ENCODE data around the gene CLDN1.

The CLDN1 gene

DNA sequence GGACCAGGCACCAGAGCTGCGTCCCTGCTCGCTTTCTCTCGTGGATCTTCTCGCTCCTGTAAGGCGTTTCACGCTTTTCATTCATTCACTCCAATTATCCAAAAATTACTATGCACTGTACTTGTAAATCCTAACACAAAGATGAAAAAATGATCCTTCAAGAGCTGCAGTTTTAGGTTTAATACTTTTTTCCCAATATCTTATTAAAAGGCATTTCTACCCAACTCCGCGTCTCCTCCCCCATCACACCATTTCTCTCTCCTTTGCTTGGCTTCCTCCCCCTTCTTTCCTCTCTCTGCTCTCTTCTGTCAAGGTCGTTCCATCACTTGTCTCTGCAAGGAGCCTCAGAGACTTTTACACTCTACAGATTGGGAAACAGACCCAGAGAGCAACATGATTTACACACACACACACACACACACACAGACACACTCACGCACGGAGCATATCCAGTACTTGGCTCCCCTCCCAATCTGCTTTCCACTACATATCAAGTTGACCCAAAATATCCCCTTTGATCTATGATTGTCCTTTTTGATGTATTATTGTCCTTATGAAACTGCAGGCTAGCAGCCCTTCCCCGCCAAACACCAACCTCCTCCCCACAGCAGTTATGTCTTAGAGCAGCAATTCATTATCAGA lies 479 bp upstream of the CLDN1 start:
- peaks cover 8 to 15% (median 10%) of the 10 kb centered on the region in 11 experiments; a peak in 21 of 22 replicates for H3K9me3 ChIP-seq (replicated peaks in 1 of 11)
- H4K20me1 ChIP-seq, result no peaks in the 10 kb centered on the region
- no peak overlapping the region for H3K4me3 ChIP-seq
- peaks cover 0 to 15% (median 7%) of the 10 kb centered on the region in 10 experiments; a peak in 6 of 20 replicates for H3K4me1 ChIP-seq
- TF ChIP-seq Cebpa-rat (IDR thresholded peaks at IDR 0.05), result no peak
- H3K27ac ChIP-seq, result no peak overlapping the region
- no peak overlapping the region for H3K9ac ChIP-seq
- no peaks in the 10 kb centered on the region for H3K36me3 ChIP-seq
- no peaks in the 10 kb centered on the region for H3K27me3 ChIP-seq
- H3K4me2 ChIP-seq, result peak overlapping the region in 3 of 11 experiments; percentile 7 to 22 (median 11); a peak in 3 of 22 replicates

DNA sequence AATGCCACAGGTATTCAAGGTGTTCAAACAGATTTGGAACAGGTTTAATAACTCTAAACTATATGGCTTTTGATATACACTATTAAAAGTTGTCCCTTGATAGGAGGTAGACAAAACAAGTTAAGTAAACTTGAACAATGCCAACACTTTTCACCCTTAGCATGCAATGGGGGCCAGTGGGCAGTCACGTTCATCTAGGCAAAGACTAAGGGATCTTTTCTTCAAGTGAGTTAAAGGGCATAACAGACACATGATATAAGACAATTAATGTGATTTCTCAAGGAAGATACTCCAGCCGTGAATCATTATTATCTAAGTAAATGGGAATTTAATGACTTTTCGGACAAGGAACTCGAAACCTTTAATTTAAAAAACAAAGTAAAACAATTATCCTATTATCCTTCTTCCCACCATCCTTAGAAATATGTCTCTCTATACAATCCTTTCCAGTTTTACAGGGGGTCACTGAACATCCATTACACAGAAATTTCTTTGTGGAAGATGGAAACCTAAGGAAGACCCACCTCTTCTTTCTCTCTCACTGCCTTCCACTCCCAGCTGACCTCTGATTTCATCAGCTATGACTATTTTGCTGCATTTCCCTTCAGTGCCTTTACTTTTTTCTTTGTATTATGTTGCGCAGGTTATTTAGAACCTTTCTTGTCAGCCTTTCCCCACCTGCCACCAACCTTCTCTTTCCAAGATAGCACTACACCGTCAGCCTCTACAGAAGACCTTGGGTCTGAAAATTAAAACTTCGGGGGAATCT lies 1.5 kb downstream of the CLDN1 start:
- TF ChIP-seq Cebpa-rat (IDR thresholded peaks at IDR 0.05), result no peak
- H3K9me3 ChIP-seq (replicated peaks in 1 of 11), result peaks cover 8 to 15% (median 10%) of the 10 kb centered on the region in 11 experiments; a peak in 21 of 22 replicates
- no peak overlapping the region for H3K9ac ChIP-seq
- H3K36me3 ChIP-seq, result no peaks in the 10 kb centered on the region
- no peaks in the 10 kb centered on the region for H3K27me3 ChIP-seq
- no peak overlapping the region for H3K4me2 ChIP-seq
- H3K4me3 ChIP-seq, result no peak overlapping the region
- H3K27ac ChIP-seq, result no peak overlapping the region
- peaks cover 0 to 15% (median 7%) of the 10 kb centered on the region in 10 experiments; a peak in 6 of 20 replicates for H3K4me1 ChIP-seq
- H4K20me1 ChIP-seq, result no peaks in the 10 kb centered on the region

DNA sequence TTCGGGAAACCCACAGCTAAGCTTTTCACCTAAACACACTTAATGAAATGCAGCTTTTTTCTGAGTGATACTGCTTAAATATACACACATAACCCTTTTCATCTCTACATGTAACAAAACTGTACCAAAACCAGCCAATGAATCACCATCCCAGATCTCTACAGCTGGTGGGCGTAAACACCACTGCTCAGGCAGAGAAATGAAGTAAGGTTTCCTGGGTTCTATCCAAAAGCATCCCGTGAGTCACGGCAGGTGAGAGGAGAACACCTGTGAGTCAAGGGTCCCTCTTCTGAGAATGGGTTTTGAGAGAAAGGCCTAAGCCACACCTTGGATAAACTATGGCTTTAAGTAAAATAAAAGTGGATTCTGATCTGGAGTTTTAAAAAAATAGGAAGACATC lies 2.6 kb downstream of the CLDN1 start:
- H3K4me2 ChIP-seq, result no peak overlapping the region
- no peaks in the 10 kb centered on the region for H3K27me3 ChIP-seq
- no peaks in the 10 kb centered on the region for H4K20me1 ChIP-seq
- no peak overlapping the region for H3K9ac ChIP-seq
- H3K4me1 ChIP-seq, result peaks cover 0 to 8% (median 0%) of the 10 kb centered on the region in 10 experiments; a peak in 3 of 20 replicates
- no peaks in the 10 kb centered on the region for H3K36me3 ChIP-seq
- H3K27ac ChIP-seq, result no peak overlapping the region
- peaks cover 8 to 15% (median 10%) of the 10 kb centered on the region in 11 experiments; a peak in 21 of 22 replicates for H3K9me3 ChIP-seq (replicated peaks in 1 of 11)
- no peak for TF ChIP-seq Cebpa-rat (IDR thresholded peaks at IDR 0.05)
- no peak overlapping the region for H3K4me3 ChIP-seq

DNA sequence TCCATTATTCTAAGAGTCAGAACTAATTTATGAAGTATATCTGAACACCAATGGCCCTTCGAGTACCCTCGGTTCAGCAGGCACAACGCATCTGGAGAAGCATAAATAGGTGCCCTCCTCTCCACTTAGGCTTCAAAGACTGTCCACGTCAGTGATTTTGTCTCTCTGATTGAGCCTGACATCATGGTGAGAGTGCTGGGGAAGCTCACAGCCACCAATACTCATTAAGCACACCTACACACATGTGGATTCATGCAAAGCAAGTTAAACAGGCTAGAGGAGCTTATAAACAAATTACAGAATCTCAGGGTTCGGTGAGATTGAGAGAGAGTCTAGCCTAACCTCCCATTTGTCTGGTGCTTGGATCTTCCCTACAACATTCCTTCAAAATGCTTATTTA lies 3.6 kb downstream of the CLDN1 start:
- peaks cover 0 to 8% (median 0%) of the 10 kb centered on the region in 10 experiments; a peak in 2 of 20 replicates for H3K4me1 ChIP-seq
- no peak overlapping the region for H3K9ac ChIP-seq

DNA sequence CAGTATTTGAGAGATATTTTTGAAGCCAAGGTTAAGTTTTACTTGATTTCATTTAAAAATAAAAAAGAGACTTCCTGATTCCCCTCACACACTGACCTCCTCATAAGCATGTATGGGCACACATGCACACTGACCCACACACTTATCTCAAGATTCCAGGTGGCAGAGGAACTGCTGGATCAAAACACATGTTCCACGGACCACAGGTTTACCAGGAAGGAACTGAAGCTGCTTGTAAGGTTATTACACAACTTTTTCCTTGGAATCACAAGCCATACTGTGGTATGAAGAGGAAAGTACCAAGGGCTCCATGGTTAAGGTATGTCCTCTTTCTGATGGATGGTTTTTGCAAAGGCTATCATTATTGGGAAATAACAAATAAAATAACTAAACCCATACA lies 7.5 kb downstream of the CLDN1 start:
- no peak overlapping the region for H3K4me3 ChIP-seq
- TF ChIP-seq Cebpa-rat (IDR thresholded peaks at IDR 0.05), result no peak
- H3K4me1 ChIP-seq, result no peaks in the 10 kb centered on the region

More for the DNA sequence above, 3.6 kb downstream of the CLDN1 start:
- Histone ChIP-seq H4K20me1 (no peaks in the 10 kb centered on the region), H3K4me3 (no peak overlapping the region), H3K36me3 (no peaks in the 10 kb centered on the region), H3K4me2 (no peak overlapping the region), H3K27ac (no peak overlapping the region), H3K27me3 (no peaks in the 10 kb centered on the region), H3K9me3 (replicated peaks in 1 of 11) (peaks cover 8 to 15% (median 10%) of the 10 kb centered on the region in 11 experiments; a peak in 21 of 22 replicates)
- TF ChIP-seq Cebpa-rat (IDR thresholded peaks at IDR 0.05), result no peak

DNA sequence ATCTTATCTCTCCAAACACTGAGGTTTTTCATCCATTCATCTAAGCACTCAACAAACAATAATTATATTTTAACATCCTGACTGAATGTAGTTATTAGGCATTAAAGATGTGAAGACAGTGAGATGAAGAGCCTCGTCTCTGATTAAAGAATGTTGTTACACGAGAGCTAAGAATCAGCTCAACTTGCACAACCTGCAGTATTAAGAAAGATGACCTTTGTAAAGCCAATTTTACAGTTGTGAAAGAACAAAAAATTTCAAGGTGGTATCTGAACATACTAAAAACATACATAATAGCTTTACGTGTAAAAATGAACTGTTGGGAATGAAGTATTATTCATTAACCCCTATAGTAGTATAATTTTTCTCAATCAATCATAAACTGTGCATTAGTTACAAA lies 12.8 kb downstream of the CLDN1 start:
- peaks cover 0 to 5% (median 0%) of the 10 kb centered on the region in 10 experiments; a peak in 3 of 20 replicates for H3K4me1 ChIP-seq
- no peak overlapping the region for H3K4me3 ChIP-seq
- H4K20me1 ChIP-seq, result no peaks in the 10 kb centered on the region
- H3K36me3 ChIP-seq, result no peaks in the 10 kb centered on the region
- 0 out of 22 replicates have a peak, but pooled peaks cover 0 to 4% (median 0%) of the 10 kb centered on the region in 11 experiments for H3K9me3 ChIP-seq (replicated peaks in 1 of 11)
- no peak overlapping the region for H3K27ac ChIP-seq
- no peaks in the 10 kb centered on the region for H3K27me3 ChIP-seq
- TF ChIP-seq Cebpa-rat (IDR thresholded peaks at IDR 0.05), result no peak
- no peak overlapping the region for H3K9ac ChIP-seq
- H3K4me2 ChIP-seq, result no peak overlapping the region

More for the DNA sequence above, 7.5 kb downstream of the CLDN1 start:
- Histone ChIP-seq H3K27ac (no peak overlapping the region), H3K36me3 (no peaks in the 10 kb centered on the region), H3K9ac (no peak overlapping the region), H3K9me3 (replicated peaks in 1 of 11) (0 out of 22 replicates have a peak, but pooled peaks cover 0 to 4% (median 0%) of the 10 kb centered on the region in 11 experiments), H3K27me3 (no peaks in the 10 kb centered on the region), H3K4me2 (no peak overlapping the region), H4K20me1 (no peaks in the 10 kb centered on the region)

- H3K27ac ChIP-seq, result no peak overlapping the region
- H3K4me2 ChIP-seq, result no peak overlapping the region
- no peak overlapping the region for H3K4me3 ChIP-seq
Observed at GRCh38 chr3:190308154-190308553, 14.1 kb downstream of the CLDN1 start.

GRCh38 chr3:190307164-190307545 lies 15.1 kb downstream of the CLDN1 start:
- no peak for TF ChIP-seq Cebpa-rat (IDR thresholded peaks at IDR 0.05)
- H3K27me3 ChIP-seq, result 0 out of 22 replicates have a peak, but pooled peaks cover 0 to 3% (median 0%) of the 10 kb centered on the region in 11 experiments
- no peaks in the 10 kb centered on the region for H4K20me1 ChIP-seq
- H3K4me3 ChIP-seq, result no peak overlapping the region
- no peak overlapping the region for H3K9ac ChIP-seq
- H3K4me1 ChIP-seq, result peaks cover 3 to 9% (median 4%) of the 10 kb centered on the region in 10 experiments; a peak in 19 of 20 replicates
- no peaks in the 10 kb centered on the region for H3K9me3 ChIP-seq (replicated peaks in 1 of 11)
- no peak overlapping the region for H3K27ac ChIP-seq
- no peak overlapping the region for H3K4me2 ChIP-seq
- no peaks in the 10 kb centered on the region for H3K36me3 ChIP-seq

More at GRCh38 chr3:190308154-190308553, 14.1 kb downstream of the CLDN1 start:
- Histone ChIP-seq H3K9me3 (replicated peaks in 1 of 11) (0 out of 22 replicates have a peak, but pooled peaks cover 0 to 4% (median 0%) of the 10 kb centered on the region in 11 experiments), H4K20me1 (no peaks in the 10 kb centered on the region), H3K27me3 (0 out of 22 replicates have a peak, but pooled peaks cover 0 to 3% (median 0%) of the 10 kb centered on the region in 11 experiments), H3K4me1 (peaks cover 0 to 5% (median 0%) of the 10 kb centered on the region in 10 experiments; a peak in 3 of 20 replicates), H3K36me3 (no peaks in the 10 kb centered on the region), H3K9ac (no peak overlapping the region)
- TF ChIP-seq Cebpa-rat (IDR thresholded peaks at IDR 0.05), result no peak

Measured in BLaER1 treated with 17β-estradiol and CSF1 and Interleukin-3, amounts not matched to agents 10 nM and 100 nM (cell line).